GM12874 (cell line): ENCODE measurements around the gene NAGLU.

Experiments used
- TF ChIP-seq, protein P1 (sequence below): IDR thresholded peaks from 2 replicates; pipeline ENCODE4 v1.5.1; 2011; ENCODE audit warnings: low read depth, mild to moderate bottlenecking, control low read depth, low read length, moderate library complexity; ENCODE audit not compliant: insufficient read depth

Gene NAGLU

GRCh38 chr17:42536048-42536371 is at the start of gene NAGLU:
Gene NAGLU, plus strand, starts transcription at chr17:42536241. Its CDS starts 32 bp downstream, at chr17:42536273.
- TF ChIP-seq, protein P1, sequence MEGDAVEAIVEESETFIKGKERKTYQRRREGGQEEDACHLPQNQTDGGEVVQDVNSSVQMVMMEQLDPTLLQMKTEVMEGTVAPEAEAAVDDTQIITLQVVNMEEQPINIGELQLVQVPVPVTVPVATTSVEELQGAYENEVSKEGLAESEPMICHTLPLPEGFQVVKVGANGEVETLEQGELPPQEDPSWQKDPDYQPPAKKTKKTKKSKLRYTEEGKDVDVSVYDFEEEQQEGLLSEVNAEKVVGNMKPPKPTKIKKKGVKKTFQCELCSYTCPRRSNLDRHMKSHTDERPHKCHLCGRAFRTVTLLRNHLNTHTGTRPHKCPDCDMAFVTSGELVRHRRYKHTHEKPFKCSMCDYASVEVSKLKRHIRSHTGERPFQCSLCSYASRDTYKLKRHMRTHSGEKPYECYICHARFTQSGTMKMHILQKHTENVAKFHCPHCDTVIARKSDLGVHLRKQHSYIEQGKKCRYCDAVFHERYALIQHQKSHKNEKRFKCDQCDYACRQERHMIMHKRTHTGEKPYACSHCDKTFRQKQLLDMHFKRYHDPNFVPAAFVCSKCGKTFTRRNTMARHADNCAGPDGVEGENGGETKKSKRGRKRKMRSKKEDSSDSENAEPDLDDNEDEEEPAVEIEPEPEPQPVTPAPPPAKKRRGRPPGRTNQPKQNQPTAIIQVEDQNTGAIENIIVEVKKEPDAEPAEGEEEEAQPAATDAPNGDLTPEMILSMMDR, result no peak

DNA sequence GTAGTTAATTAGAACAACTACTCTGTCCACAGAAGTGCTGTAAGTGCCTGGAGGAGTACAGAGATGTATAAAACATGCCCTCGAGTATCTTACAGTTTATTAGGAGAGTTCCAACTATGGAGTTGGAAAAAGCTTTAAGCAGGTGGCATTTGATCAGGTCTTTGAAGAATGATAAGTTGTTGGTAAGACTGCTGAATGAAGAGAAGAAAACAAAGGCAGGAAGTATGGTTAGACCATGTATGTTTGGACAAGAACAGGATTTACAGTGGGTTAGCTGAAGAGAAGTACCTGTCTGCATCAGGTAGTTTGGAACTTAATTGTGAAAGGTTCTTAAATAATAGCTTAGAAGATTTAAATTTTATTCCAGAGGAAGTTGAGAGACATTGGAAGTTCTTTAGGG is 48.0 kb upstream of the NAGLU start:
- TF ChIP-seq, protein P1, result no peak

DNA sequence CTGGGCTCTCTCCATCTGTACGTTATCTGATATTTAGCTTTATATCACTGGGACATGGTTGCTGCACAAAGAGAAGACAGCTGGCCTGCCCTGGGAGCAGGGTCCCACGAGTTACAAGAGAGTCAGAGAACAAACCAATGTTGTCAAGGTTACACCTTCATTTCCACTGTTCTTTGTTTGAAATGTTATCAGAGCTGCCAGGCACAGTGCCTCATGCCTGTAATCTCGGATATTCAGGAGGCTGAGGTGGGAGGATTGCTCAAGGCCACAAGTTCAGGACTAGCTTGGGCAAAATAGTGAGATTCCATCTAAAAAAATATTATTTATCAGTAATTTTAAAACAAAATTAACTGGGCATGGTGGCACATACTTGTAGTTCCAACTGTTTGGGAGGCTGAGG is 42.7 kb upstream of the NAGLU start:
- TF ChIP-seq, protein P1, result no peak

- TF ChIP-seq, protein P1, result no peak
Observed at GRCh38 chr17:42494673-42495072, 41.4 kb upstream of the NAGLU start.

- TF ChIP-seq, protein P1, result no peak
Observed at GRCh38 chr17:42498828-42499227, 37.2 kb upstream of the NAGLU start.

DNA sequence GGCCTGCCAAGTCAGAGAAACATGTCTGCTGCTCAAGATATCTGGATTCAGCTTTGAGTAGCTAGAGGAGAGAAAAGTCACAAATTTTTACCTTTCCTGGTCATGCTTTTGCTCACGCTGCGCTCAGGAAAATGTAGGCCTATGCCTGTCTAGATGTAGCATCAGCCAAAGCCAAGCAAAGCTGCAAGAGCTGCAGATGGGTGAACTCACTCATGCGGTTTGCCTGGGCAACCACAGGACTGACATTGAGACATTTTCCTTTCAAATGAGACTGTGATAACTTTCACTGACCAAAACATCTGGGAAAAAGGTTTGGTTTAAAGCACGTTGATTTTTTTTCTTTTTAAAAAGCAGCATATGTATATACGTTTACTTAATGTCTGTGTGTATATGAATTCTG is 34.0 kb upstream of the NAGLU start:
- TF ChIP-seq, protein P1, result no peak

- TF ChIP-seq, protein P1, result no peak
Observed at GRCh38 chr17:42502926-42503325, 33.1 kb upstream of the NAGLU start.

DNA sequence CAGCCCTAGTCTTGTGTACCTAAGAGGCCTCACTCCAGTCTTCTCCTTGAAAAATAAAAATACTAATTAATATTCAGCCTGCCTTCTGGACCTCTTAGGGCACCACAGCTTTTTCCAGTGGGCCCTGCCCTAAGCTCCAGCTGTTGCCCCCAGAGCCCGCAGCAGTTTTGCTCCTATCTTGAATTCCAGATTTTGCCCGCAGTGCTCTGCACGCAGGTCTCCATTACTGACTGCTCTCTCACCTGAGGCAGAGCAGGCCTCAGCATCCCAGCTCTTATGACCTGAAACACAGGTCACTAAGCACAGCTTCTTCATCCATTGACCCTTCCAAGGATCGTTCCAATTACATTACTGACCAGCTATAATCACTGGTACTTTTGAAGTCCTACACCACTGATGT is 28.4 kb upstream of the NAGLU start:
- TF ChIP-seq, protein P1, result no peak
